Stomach (tissue), 4 donors: ENCODE results near the gene RAPGEF1.

Source experiments
- POLR2A ChIP-seq, 4 donors: fragments of 450-650 bp; IDR thresholded peaks; one replicate each; pipeline ENCODE4 v1.6.1; 2016; ENCODE audit warnings: antibody characterized with exemption in 4 of 4, control low read depth in 2 of 4, mild to moderate bottlenecking in 1 of 4, moderate library complexity in 1 of 4
- POLR2AphosphoS5 ChIP-seq, 3 donors: sonication (generic); formaldehyde crosslinking; IDR thresholded peaks; one replicate each; pipeline ENCODE4 v1.6.1; 2016; ENCODE audit warnings: antibody characterized with exemption in 3 of 3
- TF ChIP-seq, protein P1 (sequence below), 7 experiments: fragments of 450-650 bp in 4 of 7; fragments of 200-600 bp in 3 of 7; sonication (generic) in 3 of 7; IDR thresholded peaks; one replicate each; pipeline ENCODE4 v1.5.1; 2016 to 2019; ENCODE audit warnings: antibody characterized with exemption in 7 of 7, control low read depth in 2 of 7, mild to moderate bottlenecking in 1 of 7

- TF ChIP-seq POLR2A (IDR thresholded peaks at IDR 0.05) = no peak
- TF ChIP-seq, protein P1, sequence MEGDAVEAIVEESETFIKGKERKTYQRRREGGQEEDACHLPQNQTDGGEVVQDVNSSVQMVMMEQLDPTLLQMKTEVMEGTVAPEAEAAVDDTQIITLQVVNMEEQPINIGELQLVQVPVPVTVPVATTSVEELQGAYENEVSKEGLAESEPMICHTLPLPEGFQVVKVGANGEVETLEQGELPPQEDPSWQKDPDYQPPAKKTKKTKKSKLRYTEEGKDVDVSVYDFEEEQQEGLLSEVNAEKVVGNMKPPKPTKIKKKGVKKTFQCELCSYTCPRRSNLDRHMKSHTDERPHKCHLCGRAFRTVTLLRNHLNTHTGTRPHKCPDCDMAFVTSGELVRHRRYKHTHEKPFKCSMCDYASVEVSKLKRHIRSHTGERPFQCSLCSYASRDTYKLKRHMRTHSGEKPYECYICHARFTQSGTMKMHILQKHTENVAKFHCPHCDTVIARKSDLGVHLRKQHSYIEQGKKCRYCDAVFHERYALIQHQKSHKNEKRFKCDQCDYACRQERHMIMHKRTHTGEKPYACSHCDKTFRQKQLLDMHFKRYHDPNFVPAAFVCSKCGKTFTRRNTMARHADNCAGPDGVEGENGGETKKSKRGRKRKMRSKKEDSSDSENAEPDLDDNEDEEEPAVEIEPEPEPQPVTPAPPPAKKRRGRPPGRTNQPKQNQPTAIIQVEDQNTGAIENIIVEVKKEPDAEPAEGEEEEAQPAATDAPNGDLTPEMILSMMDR (IDR thresholded peaks at IDR 0.05) = no peak
- TF ChIP-seq POLR2AphosphoS5 (IDR thresholded peaks at IDR 0.05) = no peak
Measured at GRCh38 chr9:131609099-131609830, 130.6 kb downstream of the RAPGEF1 start.
